Measurements from ENCODE around the gene NUCB1.
A peak's percentile ranks its signal among the peaks of the same experiment; 100 is the strongest.
"Not testable (repeated sequence)": the region's sequence is repeated elsewhere in the genome, so short reads cannot be mapped to it uniquely, and the experiment has no call there.

NUCB1 gene

DNA sequence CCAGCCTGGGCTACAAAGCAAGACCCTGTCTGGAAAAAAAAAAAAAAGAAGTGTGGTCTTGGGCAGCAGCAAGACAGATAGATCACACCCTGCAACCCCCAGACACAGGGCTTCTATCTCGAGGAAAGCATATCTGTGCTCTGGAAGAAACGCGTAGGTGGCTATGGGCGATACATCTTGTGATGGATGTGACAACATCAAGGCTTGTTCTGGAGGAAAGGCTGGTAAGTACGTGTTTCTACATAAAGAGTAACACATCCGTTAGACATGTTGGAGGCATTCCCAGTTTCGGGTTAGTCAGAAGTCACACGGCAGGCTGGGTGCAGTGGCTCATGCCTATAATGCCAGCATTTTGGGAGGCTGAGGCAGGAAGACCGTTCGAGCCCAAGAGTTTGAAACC lies 26.8 kb downstream of the NUCB1 start:
- DNase-seq (ENCODE audit: low spot score) (peak; percentile 84), ATAC-seq (ENCODE audit: low read depth) (peak; percentile 78)
- H3K4me3 ChIP-seq (ENCODE audit: severe bottlenecking) = no peak overlapping the region
- no peaks in the 10 kb centered on the region for H3K27me3 ChIP-seq (ENCODE audit: insufficient read depth, poor library complexity, severe bottlenecking)
- H3K27ac ChIP-seq (ENCODE audit: poor library complexity, severe bottlenecking) = peak overlapping the region; percentile 52
- TF ChIP-seq, protein P1, sequence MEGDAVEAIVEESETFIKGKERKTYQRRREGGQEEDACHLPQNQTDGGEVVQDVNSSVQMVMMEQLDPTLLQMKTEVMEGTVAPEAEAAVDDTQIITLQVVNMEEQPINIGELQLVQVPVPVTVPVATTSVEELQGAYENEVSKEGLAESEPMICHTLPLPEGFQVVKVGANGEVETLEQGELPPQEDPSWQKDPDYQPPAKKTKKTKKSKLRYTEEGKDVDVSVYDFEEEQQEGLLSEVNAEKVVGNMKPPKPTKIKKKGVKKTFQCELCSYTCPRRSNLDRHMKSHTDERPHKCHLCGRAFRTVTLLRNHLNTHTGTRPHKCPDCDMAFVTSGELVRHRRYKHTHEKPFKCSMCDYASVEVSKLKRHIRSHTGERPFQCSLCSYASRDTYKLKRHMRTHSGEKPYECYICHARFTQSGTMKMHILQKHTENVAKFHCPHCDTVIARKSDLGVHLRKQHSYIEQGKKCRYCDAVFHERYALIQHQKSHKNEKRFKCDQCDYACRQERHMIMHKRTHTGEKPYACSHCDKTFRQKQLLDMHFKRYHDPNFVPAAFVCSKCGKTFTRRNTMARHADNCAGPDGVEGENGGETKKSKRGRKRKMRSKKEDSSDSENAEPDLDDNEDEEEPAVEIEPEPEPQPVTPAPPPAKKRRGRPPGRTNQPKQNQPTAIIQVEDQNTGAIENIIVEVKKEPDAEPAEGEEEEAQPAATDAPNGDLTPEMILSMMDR (IDR thresholded peaks at IDR 0.05; ENCODE audit: poor library complexity, severe bottlenecking) = no peak
- H3K9me3 ChIP-seq (ENCODE audit: severe bottlenecking) = no peaks in the 10 kb centered on the region
- no peaks in the 10 kb centered on the region for H3K36me3 ChIP-seq (ENCODE audit: low read depth)
- peaks cover 22% of the 10 kb centered on the region for H3K4me1 ChIP-seq (ENCODE audit: insufficient read depth, poor library complexity, severe bottlenecking)

DNA sequence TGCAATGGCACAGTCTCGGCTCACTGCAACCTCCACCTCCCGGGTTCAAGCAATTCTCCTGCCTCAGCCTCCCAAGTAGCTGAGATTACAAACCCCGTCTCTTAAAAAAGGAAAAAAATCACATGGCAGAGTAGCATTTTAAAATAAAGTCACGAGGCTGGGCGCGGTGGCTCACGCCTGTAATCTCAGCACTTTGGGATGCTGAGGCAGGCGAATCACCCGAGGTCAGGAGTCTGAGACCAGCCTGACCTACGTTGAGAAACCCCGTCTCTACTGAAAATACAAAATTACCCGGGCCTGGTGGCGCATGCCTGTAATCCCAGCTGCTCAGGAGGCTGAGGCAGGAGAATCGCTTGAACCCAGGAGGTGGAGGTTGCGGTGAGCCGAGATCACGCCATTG lies 27.6 kb downstream of the NUCB1 start:
- not testable (repeated sequence) for H3K9me3 ChIP-seq (ENCODE audit: severe bottlenecking)
- peaks cover 24% of the 10 kb centered on the region for H3K4me1 ChIP-seq (ENCODE audit: insufficient read depth, poor library complexity, severe bottlenecking)

DNA sequence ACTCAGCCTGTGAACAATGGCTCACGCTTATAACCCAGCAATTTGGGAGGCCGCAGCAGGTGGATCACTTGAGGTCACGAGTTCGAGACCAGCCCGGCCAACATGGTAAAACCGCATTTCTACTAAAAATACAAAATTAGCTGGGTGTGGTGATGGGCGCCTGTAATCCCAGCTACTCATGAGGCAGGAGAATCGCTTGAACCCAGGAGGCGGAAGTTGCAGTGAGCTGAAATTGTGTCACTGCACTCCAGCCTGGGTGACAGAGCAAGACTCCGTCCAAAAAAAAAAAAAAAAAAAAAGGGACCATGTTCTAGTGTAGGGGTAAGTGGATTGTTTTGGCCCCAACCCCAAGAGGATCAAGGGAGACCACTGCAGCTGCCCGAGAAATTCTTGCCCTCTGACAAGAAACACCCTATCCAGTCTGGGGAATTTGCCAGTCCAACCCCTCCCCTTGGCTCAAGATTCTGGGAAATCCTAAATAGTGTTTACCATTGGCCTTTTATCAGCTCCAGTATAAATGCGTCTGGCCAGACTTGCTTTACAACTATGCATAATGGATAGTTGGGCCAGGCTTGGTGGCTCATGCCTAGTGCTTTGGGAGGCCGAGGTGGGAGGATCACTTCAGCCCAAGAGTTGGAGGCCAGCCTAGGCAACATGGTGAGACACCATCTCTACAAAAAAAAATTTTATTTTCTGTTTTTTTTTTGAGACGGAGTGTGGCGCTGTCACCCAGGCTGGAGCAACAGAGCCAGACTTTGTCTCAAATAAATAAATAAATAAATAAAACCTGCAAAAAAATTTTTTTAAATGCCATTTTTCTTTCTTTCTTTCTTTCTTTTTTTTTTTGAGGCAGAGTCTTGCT lies 28.3 kb downstream of the NUCB1 start:
- ATAC-seq (ENCODE audit: low read depth) (no peak), DNase-seq (ENCODE audit: low spot score) (no peak)
- Histone ChIP-seq H3K4me3 (ENCODE audit: severe bottlenecking) (no peak overlapping the region), H3K36me3 (ENCODE audit: low read depth) (no peaks in the 10 kb centered on the region), H3K27ac (ENCODE audit: poor library complexity, severe bottlenecking) (no peak overlapping the region), H3K27me3 (ENCODE audit: insufficient read depth, poor library complexity, severe bottlenecking) (no peaks in the 10 kb centered on the region), H3K9me3 (ENCODE audit: severe bottlenecking) (no peaks in the 10 kb centered on the region), H3K4me1 (ENCODE audit: insufficient read depth, poor library complexity, severe bottlenecking) (peaks cover 28% of the 10 kb centered on the region)
- TF ChIP-seq, protein P1 (IDR thresholded peaks at IDR 0.05; ENCODE audit: poor library complexity, severe bottlenecking) = no peak

More for the DNA sequence above, 27.6 kb downstream of the NUCB1 start:
- DNase-seq (ENCODE audit: low spot score); H3K4me3 ChIP-seq (ENCODE audit: severe bottlenecking); H3K27me3 ChIP-seq (ENCODE audit: insufficient read depth, poor library complexity, severe bottlenecking); ATAC-seq (ENCODE audit: low read depth); H3K36me3 ChIP-seq (ENCODE audit: low read depth): not testable (repeated sequence)
- H3K27ac ChIP-seq (ENCODE audit: poor library complexity, severe bottlenecking) = peak overlapping the region; percentile 52

DNA sequence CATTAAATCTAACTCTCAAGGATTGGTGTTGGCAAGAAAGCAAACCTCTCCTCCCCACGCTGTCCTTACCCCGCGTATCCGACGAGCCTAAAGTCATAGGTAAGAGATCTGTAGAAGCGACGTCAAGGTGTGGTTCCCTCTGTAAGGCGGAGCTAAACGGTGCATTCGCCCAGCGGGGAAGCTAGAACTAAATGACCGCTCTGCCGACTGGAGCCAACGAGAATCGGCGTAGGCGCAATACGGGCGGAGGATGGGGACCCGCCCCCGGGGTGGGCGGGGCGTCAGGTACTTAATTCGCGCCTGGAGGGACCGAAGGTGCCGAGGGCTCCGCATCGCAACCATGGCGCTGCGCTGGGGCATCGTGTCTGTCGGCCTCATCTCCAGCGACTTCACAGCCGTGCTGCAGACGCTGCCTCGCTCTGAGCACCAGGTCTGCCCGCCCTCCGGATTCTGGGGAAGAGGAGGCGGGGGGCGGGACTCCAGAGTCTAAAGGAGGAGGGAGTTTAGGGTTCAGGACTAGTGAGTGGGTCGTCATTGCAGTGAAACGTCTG lies 33.3 kb downstream of the NUCB1 start, which contains the start of gene DHDH:
DHDH (plus strand) TSS at position 318 of the 551 bp plus-strand sequence; CDS start at position 341, 23 bp downstream.
- TF ChIP-seq, protein P1 (IDR thresholded peaks at IDR 0.05; ENCODE audit: poor library complexity, severe bottlenecking) = no peak
- no peak within 1 kb of the TSS for H3K27ac ChIP-seq (ENCODE audit: poor library complexity, severe bottlenecking)
- peak within 1 kb of the TSS; percentile 30 for H3K4me3 ChIP-seq (ENCODE audit: severe bottlenecking)
- H3K27me3 ChIP-seq (ENCODE audit: insufficient read depth, poor library complexity, severe bottlenecking) = no peaks in the 10 kb centered on the region
- peaks cover 6% of the 10 kb centered on the region for H3K4me1 ChIP-seq (ENCODE audit: insufficient read depth, poor library complexity, severe bottlenecking)
- ATAC-seq (ENCODE audit: low read depth) (peak; percentile 98), DNase-seq (ENCODE audit: low spot score) (peak; percentile 90)
- no peaks in the 10 kb centered on the region for H3K36me3 ChIP-seq (ENCODE audit: low read depth)
- no peaks in the 10 kb centered on the region for H3K9me3 ChIP-seq (ENCODE audit: severe bottlenecking)

DNA sequence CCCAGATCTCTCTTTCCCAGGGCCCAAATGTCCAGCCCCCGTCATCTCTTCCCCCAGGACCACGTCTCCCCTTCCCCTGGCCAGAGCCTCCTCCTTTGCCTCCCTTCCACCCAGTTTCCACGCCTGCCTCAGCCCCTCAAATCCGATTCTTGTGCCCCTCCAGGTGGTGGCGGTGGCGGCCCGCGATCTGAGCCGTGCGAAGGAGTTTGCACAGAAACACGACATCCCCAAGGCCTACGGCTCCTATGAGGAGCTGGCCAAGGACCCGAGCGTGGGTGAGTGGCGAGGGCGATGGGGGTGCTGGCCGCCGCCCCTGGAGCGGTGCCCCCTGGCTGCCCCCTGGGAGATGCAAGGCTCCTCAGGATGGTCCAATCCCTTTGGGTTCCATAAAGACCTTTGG lies 34.7 kb downstream of the NUCB1 start:
- no peaks in the 10 kb centered on the region for H3K27me3 ChIP-seq (ENCODE audit: insufficient read depth, poor library complexity, severe bottlenecking)
- TF ChIP-seq, protein P1 (IDR thresholded peaks at IDR 0.05; ENCODE audit: poor library complexity, severe bottlenecking) = no peak
- no peaks in the 10 kb centered on the region for H3K9me3 ChIP-seq (ENCODE audit: severe bottlenecking)
- ATAC-seq (ENCODE audit: low read depth) (no peak), DNase-seq (ENCODE audit: low spot score) (no peak)
- H3K36me3 ChIP-seq (ENCODE audit: low read depth) = no peaks in the 10 kb centered on the region
- H3K4me1 ChIP-seq (ENCODE audit: insufficient read depth, poor library complexity, severe bottlenecking) = peaks cover 6% of the 10 kb centered on the region
- no peak overlapping the region for H3K27ac ChIP-seq (ENCODE audit: poor library complexity, severe bottlenecking)
- no peak overlapping the region for H3K4me3 ChIP-seq (ENCODE audit: severe bottlenecking)

Data from RWPE2 (cell line).